Measurements from ENCODE around the gene PDE4D. TPM values are rescaled to one million over a fixed set of nuclear protein-coding genes. Genes with fewer than 3 reads are reported as not detected.

The PDE4D gene
- total RNA-seq, 4 donors from 2014 or later = 6.7 to 21.0 (median 15.0) TPM

GRCh38 chr5:58993461-58993860, 900.1 kb downstream of the PDE4D start:
- H3K4me3 ChIP-seq (ENCODE audit: low read depth, poor library complexity, severe bottlenecking) = no peak overlapping the region
- no peak for DNase-seq (ENCODE audit: low spot score in 2 of 2)
- no peak for TF ChIP-seq CTCF (IDR thresholded peaks at IDR 0.05)
- TF ChIP-seq POLR2A (IDR thresholded peaks at IDR 0.05) = no peak
- WGBS, 2 donors = 81 to 85% methylated on average over 1 of the region's 1 CpG
- intact Hi-C loops (cut with DNase I; ENCODE audit: low total_unique reads) = no loop called here

GRCh38 chr5:58988938-58989337, 904.6 kb downstream of the PDE4D start:
- intact Hi-C loops (cut with DNase I; ENCODE audit: low total_unique reads) = no loop called here
- WGBS, 2 donors = 98 to 99% methylated on average over 2 of the region's 2 CpGs
- TF ChIP-seq POLR2A (IDR thresholded peaks at IDR 0.05) (no peak), CTCF (IDR thresholded peaks at IDR 0.05) (no peak)
- DNase-seq (ENCODE audit: low spot score in 2 of 2) = no peak
- H3K4me3 ChIP-seq (ENCODE audit: low read depth, poor library complexity, severe bottlenecking) = no peak overlapping the region

- TF ChIP-seq CTCF (IDR thresholded peaks at IDR 0.05) = no peak
- TF ChIP-seq POLR2A (IDR thresholded peaks at IDR 0.05) = no peak
- no peak overlapping the region for H3K4me3 ChIP-seq (ENCODE audit: low read depth, poor library complexity, severe bottlenecking)
- intact Hi-C loops (cut with DNase I; ENCODE audit: low total_unique reads) = no loop called here
- DNase-seq (ENCODE audit: low spot score in 2 of 2) = no peak
These were observed 906.3 kb downstream of the PDE4D start for GRCh38 chr5:58987193-58987592.

GRCh38 chr5:58986281-58986680, 907.2 kb downstream of the PDE4D start:
- no peak for DNase-seq (ENCODE audit: low spot score in 2 of 2)
- intact Hi-C loops (cut with DNase I; ENCODE audit: low total_unique reads) = no loop called here
- no peak overlapping the region for H3K4me3 ChIP-seq (ENCODE audit: low read depth, poor library complexity, severe bottlenecking)
- no peak for TF ChIP-seq CTCF (IDR thresholded peaks at IDR 0.05)
- no peak for TF ChIP-seq POLR2A (IDR thresholded peaks at IDR 0.05)
- 69 to 75% methylated on average over 8 of the region's 8 CpGs for WGBS, 2 donors

- DNase-seq (ENCODE audit: low spot score in 2 of 2) = no peak
- H3K4me3 ChIP-seq (ENCODE audit: low read depth, poor library complexity, severe bottlenecking) = no peak overlapping the region
- WGBS, 2 donors = 59 to 64% methylated on average over 4 of the region's 4 CpGs
- TF ChIP-seq POLR2A (IDR thresholded peaks at IDR 0.05) (no peak), CTCF (IDR thresholded peaks at IDR 0.05) (no peak)
- intact Hi-C loops (cut with DNase I; ENCODE audit: low total_unique reads) = no loop called here
These were observed 907.8 kb downstream of the PDE4D start for GRCh38 chr5:58985759-58986158.

GRCh38 chr5:58985311-58985710, 908.2 kb downstream of the PDE4D start:
- no peak overlapping the region for H3K4me3 ChIP-seq (ENCODE audit: low read depth, poor library complexity, severe bottlenecking)
- no peak for DNase-seq (ENCODE audit: low spot score in 2 of 2)
- intact Hi-C loops (cut with DNase I; ENCODE audit: low total_unique reads) = no loop called here
- WGBS, 2 donors = 74 to 78% methylated on average over 4 of the region's 4 CpGs
- TF ChIP-seq CTCF (IDR thresholded peaks at IDR 0.05) (no peak), POLR2A (IDR thresholded peaks at IDR 0.05) (no peak)
